Adrenal gland (tissue), 5 donors: ENCODE data around the gene ARMC9.

Experiments
- CTCF ChIP-seq, 6 experiments: fragments of 450-650 bp in 4 of 6; fragments of 200-600 bp in 2 of 6; sonication (generic) in 1 of 6; IDR thresholded peaks; 1 replicate in 5 of 6; 2 replicates in 1 of 6; pipeline versions ENCODE4 v1.5.1 to v1.8.0; 2016 to 2021; ENCODE audit warnings: antibody characterized with exemption in 6 of 6, mild to moderate bottlenecking in 2 of 6, moderate library complexity in 1 of 6
- POLR2A ChIP-seq, 2 donors: fragments of 450-650 bp; IDR thresholded peaks; one replicate each; pipeline ENCODE4 v1.6.1; 2017; ENCODE audit warnings: antibody characterized with exemption in 2 of 2, mild to moderate bottlenecking in 2 of 2, moderate library complexity in 1 of 2
- donor health status: DM: no; HTN: no; CAD: no.

GRCh38 chr2:231161252-231161839, 37.1 kb upstream of the ARMC9 start:
- TF ChIP-seq POLR2A (IDR thresholded peaks at IDR 0.05) (no peak), CTCF (IDR thresholded peaks at IDR 0.05) (no peak)
